IPS-20b (cell line): ENCODE measurements around the gene B3GAT1.

Experiments
- H3K27ac ChIP-seq: one replicate; pipeline ENCODE4 v1.5.1; 2013; ENCODE audit warnings: low read length
- H3K27me3 ChIP-seq: 2 replicates; pipeline ENCODE4 v1.6.1; 2013; ENCODE audit warnings: mild to moderate bottlenecking, low read length, inconsistent platforms; ENCODE audit not compliant: insufficient read depth
- H3K36me3 ChIP-seq: 2 replicates; pipeline ENCODE4 v1.6.1; 2013; ENCODE audit warnings: low read depth, mild to moderate bottlenecking, inconsistent platforms, low read length, moderate library complexity; ENCODE audit not compliant: insufficient read depth
- H3K4me1 ChIP-seq: 2 replicates; pipeline ENCODE4 v1.6.1; 2013; ENCODE audit warnings: mild to moderate bottlenecking, control low read depth, inconsistent platforms, low read length, moderate library complexity; ENCODE audit not compliant: insufficient read depth
- H3K4me3 ChIP-seq: 2 replicates; pipeline ENCODE4 v1.5.1; 2013; ENCODE audit warnings: mild to moderate bottlenecking, low read length, inconsistent platforms
- H3K9ac ChIP-seq: 2 replicates; pipeline ENCODE4 v1.6.1; 2013; ENCODE audit warnings: low read depth, mild to moderate bottlenecking, inconsistent platforms, low read length, moderate library complexity
- H3K9me3 ChIP-seq: 2 replicates; pipeline ENCODE4 v1.6.1; 2013; ENCODE audit warnings: mild to moderate bottlenecking, low read depth, low read length, inconsistent platforms; ENCODE audit not compliant: insufficient read depth

B3GAT1 gene

DNA sequence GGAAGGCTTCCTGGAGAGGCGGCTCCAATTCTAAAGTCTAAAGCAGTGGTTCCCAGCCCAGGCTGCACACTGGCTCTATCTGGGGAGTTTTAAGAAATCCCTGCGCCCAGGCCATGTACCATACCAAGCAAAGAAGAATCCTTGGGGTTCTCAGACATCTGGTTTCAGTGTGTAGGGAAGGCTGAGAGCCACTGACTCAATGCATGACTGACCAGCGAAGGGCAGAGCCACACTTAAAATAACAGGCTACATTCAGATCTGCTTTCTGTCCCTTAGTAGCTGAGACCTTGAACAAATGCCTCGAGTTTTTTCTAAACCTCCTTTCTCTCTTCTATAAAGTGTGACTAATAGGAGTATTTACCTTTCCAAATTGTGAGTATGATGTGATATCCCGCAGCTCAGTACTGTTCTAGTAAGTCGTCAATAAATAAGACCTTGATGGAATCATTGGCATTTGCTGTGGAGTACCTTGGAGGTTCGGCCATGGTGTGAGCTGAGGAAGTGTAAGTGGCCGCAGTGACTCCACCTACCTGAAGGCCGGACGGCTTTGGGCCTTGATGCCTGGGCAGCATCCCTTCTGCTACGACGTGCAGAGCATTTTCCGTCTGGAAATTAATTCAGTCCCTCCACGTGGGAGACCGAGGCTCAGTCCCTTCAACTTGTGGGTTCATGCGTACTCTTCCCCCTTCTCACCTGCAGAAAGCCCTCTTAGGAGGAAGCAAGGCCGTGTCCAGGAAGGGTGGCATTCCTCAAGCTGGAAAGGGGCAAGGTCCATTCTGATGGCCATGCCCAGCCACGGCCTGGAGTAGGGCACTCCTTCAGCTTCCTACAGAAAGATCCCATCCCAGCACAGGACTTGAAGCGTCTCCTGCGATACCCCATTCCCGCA is 55.1 kb downstream of the B3GAT1 start:
- no peak overlapping the region for H3K9ac ChIP-seq
- no peaks in the 10 kb centered on the region for H3K4me1 ChIP-seq
- H3K9me3 ChIP-seq = no peaks in the 10 kb centered on the region; the same call in 1 of the 2 replicates
- H3K27ac ChIP-seq = no peak overlapping the region
- no peak overlapping the region for H3K4me3 ChIP-seq
- H3K36me3 ChIP-seq = no peaks in the 10 kb centered on the region
- peaks cover 19% of the 10 kb centered on the region for H3K27me3 ChIP-seq

DNA sequence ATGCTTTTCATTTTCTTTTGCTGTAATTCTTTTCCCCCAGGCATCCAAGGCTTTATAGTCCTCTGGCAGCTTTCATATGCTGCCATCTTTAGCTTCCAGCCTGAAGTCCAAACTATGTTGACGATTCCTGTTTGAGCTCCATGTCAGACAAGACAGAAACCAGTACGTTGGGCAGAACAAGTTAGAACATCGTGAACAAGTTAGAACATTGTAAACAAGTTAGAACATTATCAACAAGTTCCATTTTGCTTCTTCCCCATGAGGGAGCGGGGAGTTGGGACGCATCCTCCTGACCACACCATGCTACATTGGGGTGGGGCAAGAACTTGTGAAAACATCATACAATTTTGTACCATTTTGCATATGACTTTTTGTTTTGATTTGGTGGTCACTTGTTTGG is 56.4 kb downstream of the B3GAT1 start:
- Histone ChIP-seq H3K27me3 (peaks cover 19% of the 10 kb centered on the region), H3K36me3 (no peaks in the 10 kb centered on the region), H3K27ac (no peak overlapping the region), H3K9me3 (no peaks in the 10 kb centered on the region; the same call in 1 of the 2 replicates), H3K4me1 (no peaks in the 10 kb centered on the region), H3K4me3 (no peak overlapping the region), H3K9ac (no peak overlapping the region)

DNA sequence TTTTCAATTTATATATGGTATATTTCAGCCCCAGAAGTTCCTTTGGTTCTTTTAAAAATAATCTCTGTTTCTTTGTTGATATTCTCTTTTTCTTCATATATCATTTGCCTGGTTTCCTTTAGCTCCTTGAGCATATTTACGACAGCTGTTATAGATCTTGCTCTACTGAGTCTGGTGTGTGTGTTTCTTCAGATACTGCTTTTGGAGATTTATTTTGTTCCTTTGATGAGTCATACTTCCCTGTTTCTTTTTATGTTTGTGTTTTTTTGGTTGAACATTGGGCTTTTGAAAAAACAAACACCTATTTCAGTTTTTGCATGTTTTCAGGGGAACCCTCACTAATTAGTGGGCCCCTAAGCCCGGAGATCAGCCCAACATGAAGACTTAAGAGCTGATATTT is 56.9 kb downstream of the B3GAT1 start:
- H3K9ac ChIP-seq = no peak overlapping the region
- no peak overlapping the region for H3K4me3 ChIP-seq
- H3K4me1 ChIP-seq = no peaks in the 10 kb centered on the region
- peaks cover 19% of the 10 kb centered on the region for H3K27me3 ChIP-seq
- H3K9me3 ChIP-seq = no peaks in the 10 kb centered on the region; the same call in 1 of the 2 replicates
- no peaks in the 10 kb centered on the region for H3K36me3 ChIP-seq
- no peak overlapping the region for H3K27ac ChIP-seq

DNA sequence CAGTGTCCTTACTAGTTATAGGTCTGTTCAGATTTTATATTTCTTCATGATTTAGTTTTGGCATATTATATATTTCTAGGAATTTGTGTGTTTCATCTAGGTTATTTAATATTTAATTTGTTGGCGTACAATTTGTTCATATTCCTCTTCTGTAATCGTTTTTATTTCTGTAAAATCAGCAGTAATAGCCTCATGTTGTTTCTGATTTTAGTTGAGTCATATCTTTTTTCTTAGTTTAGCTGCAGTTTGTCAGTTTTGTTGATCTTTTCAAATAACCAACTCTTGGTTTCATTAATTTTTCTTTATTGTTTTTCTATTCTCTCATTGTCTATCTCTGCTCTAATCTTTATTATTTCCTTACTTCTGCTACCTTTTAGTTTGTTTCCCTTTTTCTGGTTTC is 59.9 kb downstream of the B3GAT1 start:
- Histone ChIP-seq H3K9ac (no peak overlapping the region), H3K36me3 (no peaks in the 10 kb centered on the region), H3K9me3 (no peaks in the 10 kb centered on the region; the same call in 1 of the 2 replicates), H3K27ac (no peak overlapping the region), H3K4me1 (peaks cover 8% of the 10 kb centered on the region; the same call in 1 of the 2 replicates), H3K4me3 (no peak overlapping the region), H3K27me3 (no peaks in the 10 kb centered on the region)

DNA sequence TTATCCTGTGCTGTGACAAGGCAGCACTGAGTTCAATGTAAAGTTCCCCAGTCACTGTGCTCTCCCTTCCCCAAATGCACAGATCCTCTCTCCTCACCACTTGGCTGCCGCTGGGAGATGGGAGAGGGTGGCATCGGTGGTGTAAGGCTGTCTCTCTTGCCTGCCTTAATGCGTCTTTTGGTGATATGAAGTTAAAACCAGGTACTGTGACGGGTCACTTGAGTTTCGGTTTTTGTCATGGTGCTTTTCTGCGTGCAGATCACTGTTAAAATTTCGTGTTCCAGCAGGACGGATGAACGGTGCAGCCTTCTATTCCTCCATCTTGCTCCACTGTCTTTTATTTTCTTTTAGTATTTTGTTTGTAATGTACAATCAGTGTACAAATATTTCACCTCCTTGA is 61.7 kb downstream of the B3GAT1 start:
- Histone ChIP-seq H3K27ac (no peak overlapping the region), H3K4me1 (peaks cover 8% of the 10 kb centered on the region; the same call in 1 of the 2 replicates), H3K4me3 (no peak overlapping the region), H3K9ac (no peak overlapping the region), H3K27me3 (no peaks in the 10 kb centered on the region), H3K36me3 (no peaks in the 10 kb centered on the region), H3K9me3 (no peaks in the 10 kb centered on the region; the same call in 1 of the 2 replicates)

DNA sequence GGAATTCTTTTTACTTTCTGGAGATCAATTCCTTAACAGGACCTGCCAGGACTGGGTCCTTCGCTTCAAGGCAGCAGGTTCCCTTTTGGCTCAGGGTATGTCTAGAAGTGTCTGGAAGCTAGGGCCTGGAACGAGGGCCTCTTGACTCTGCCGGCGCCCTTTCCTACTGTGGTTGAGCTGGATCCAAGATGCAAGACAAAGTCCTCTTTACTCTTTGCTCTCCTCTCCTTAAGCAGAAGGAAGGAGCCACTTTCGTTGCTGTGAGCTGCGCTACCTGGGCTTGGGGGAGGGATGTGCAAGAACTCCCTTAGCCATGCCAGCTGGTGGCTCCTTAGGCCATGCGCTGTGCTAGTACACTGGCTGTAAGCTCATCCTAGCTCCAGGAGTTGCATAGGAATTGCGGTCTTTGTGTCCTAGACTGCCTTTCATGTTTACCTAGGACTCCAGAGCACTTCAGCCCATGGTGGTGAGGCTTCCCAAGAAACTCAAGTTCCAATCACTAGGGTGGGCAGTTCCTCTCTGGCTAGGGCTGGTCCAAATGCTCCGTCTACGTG is 62.2 kb downstream of the B3GAT1 start:
- Histone ChIP-seq H3K9me3 (no peaks in the 10 kb centered on the region; the same call in 1 of the 2 replicates), H3K9ac (no peak overlapping the region), H3K36me3 (no peaks in the 10 kb centered on the region), H3K27ac (no peak overlapping the region), H3K27me3 (no peaks in the 10 kb centered on the region), H3K4me3 (no peak overlapping the region), H3K4me1 (peaks cover 8% of the 10 kb centered on the region; the same call in 1 of the 2 replicates)

DNA sequence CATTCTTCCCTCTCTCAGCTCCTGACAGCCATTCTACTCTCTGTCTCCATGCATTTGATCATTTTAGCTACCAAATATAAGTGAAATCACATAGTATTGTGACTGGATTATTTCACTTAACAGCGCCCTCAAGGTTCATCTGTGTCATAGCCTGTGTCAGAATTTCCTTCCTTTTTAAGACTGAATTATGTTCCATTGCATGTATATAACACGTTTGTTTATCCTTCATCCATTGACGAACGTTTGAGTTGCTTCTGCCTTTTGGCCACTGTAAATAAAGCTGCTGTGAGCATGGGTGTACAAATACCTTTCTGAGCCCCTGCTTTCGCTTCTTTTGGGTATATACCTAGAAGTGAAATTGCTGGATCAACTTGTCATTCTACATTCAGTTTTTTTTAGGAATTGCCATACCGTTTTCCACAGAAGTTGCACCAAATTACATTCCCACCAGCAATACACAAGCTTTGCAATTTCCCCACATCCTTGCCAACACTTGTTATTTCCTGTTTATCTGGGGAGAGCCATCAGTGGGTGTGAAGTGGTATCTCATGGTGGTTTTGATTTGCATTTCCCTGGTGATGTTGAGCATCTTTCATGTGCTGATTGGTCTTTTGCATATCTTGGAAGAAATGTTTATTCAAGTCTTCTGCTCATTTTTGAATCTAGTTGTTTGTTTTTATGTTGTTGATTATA is 62.8 kb downstream of the B3GAT1 start:
- H3K36me3 ChIP-seq = no peaks in the 10 kb centered on the region
- H3K9me3 ChIP-seq = no peaks in the 10 kb centered on the region; the same call in 1 of the 2 replicates
- no peak overlapping the region for H3K9ac ChIP-seq
- no peak overlapping the region for H3K4me3 ChIP-seq
- no peak overlapping the region for H3K27ac ChIP-seq
- no peaks in the 10 kb centered on the region for H3K27me3 ChIP-seq
- peaks cover 8% of the 10 kb centered on the region; the same call in 1 of the 2 replicates for H3K4me1 ChIP-seq

DNA sequence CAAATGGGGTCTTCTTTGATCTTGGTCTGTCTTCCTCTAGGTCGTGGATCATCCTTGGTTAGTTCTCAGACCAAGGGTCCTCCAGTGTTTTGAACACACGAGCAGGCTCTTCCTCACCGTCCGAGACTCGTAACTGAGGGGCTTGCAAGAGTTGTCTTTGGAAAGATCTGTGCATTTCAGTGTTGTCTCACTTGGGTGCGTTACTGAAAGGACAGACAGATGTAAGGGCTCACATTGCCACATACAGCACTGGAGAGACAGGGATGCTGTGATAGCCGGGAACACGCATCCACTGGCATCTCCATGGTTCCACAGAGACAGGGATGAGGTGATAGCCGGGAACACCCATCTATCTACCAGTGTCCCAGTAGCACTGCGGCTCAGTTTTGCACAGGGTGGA is 64.6 kb downstream of the B3GAT1 start:
- no peak overlapping the region for H3K9ac ChIP-seq
- peaks cover 8% of the 10 kb centered on the region; the same call in 1 of the 2 replicates for H3K4me1 ChIP-seq
- H3K27me3 ChIP-seq = 0 out of 2 replicates have a peak, but pooled peaks cover 5% of the 10 kb centered on the region
- no peak overlapping the region for H3K4me3 ChIP-seq
- no peaks in the 10 kb centered on the region for H3K9me3 ChIP-seq
- H3K36me3 ChIP-seq = no peaks in the 10 kb centered on the region
- no peak overlapping the region for H3K27ac ChIP-seq

DNA sequence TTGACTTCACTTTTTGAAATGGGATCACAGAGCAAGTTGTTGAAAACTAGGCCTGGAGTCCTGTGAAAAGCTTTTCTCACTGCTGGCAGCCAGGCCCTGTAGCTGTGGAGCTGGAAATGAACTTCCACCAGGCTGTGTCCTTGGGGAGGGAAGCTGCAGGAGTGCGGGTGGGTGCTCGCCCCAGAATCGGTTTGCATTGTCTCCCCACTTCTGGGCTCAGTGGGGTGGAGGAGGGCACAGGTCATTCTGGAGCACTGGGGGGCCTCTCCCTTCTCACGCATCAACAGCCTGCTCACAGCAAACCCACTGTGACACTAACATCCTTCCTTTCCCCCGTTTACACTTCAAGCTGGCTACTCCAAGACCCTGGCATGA is 65.1 kb downstream of the B3GAT1 start:
- H3K36me3 ChIP-seq = no peaks in the 10 kb centered on the region
- H3K27ac ChIP-seq = no peak overlapping the region
- 0 out of 2 replicates have a peak, but pooled peaks cover 5% of the 10 kb centered on the region for H3K27me3 ChIP-seq
- H3K9me3 ChIP-seq = no peaks in the 10 kb centered on the region
- H3K4me1 ChIP-seq = peaks cover 8% of the 10 kb centered on the region; the same call in 1 of the 2 replicates
- no peak overlapping the region for H3K4me3 ChIP-seq
- no peak overlapping the region for H3K9ac ChIP-seq

DNA sequence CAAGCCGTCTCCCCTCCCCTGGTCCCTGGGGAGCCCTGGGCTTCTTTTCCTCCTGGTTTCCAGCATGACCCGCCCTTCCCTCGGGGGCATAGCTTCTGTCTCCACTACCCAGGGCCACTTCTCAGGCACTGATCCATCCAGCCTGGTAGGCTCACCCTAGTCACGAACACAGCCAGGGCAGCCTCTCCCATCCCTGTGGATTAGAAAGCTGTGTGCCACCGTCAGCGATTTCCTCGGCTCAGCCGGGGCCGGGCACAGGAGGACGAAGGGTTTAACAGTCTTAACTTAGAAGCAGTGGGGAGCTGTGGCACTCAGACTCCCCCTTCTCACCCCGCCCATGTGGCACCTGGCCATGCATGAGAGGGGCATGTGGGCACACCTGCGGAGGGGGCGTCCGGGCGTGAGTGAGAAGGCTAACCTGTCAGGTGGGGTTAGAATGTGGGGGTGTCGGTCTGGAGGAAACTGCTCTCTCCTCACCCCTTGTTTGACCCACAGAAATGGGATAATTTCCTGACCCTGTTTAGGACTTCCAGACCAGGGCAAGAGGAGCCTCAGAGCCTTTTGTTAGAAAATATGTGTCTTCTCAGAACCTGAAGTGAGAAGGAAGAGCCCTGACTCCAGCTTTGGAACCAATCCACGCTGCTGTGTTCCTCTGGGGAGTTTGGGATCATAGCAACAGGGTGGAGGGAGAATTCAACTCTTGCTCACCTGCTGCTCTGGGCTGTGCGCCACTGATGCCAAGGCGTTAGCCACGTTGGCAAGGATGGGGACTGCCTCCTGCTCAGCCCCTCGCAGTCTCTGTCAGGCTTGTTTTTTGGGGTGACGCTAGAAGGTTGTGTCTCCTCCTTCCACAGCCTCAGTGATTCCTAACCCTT is 65.7 kb downstream of the B3GAT1 start:
- no peaks in the 10 kb centered on the region for H3K36me3 ChIP-seq
- no peak overlapping the region for H3K4me3 ChIP-seq
- 0 out of 2 replicates have a peak, but pooled peaks cover 5% of the 10 kb centered on the region for H3K27me3 ChIP-seq
- peaks cover 8% of the 10 kb centered on the region; the same call in 1 of the 2 replicates for H3K4me1 ChIP-seq
- no peak overlapping the region for H3K9ac ChIP-seq
- H3K9me3 ChIP-seq = no peaks in the 10 kb centered on the region
- no peak overlapping the region for H3K27ac ChIP-seq

DNA sequence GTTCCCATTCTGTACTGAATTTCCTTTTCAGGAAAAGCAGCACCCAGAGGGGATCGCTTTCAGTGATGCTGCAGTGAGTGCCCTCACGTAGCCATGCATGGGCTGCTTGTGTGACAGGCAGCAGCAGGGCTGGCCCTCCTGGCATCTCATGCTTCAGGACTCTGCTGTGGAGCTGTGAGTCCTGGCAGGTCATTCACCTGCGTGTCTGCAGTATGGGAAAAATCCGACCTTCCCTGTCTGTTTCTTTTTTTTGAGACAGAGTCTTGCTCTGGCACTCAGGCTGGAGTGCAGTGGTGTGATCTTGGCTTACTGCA is 66.8 kb downstream of the B3GAT1 start:
- H3K4me1 ChIP-seq = peaks cover 8% of the 10 kb centered on the region; the same call in 1 of the 2 replicates
- no peaks in the 10 kb centered on the region for H3K36me3 ChIP-seq
- H3K27ac ChIP-seq = no peak overlapping the region
- no peaks in the 10 kb centered on the region for H3K9me3 ChIP-seq
- 0 out of 2 replicates have a peak, but pooled peaks cover 5% of the 10 kb centered on the region for H3K27me3 ChIP-seq
- no peak overlapping the region for H3K9ac ChIP-seq
- no peak overlapping the region for H3K4me3 ChIP-seq
